ENCODE results near the gene PIK3CD.

PIK3CD gene

GRCh38 chr1:9763914-9764313, 112.4 kb downstream of the PIK3CD start:
- no peak overlapping the region for H3K4me3 ChIP-seq (ENCODE audit: low read depth, low read length)
- DNase-seq (ENCODE audit: low read depth): no peak
- TF ChIP-seq, protein P1, sequence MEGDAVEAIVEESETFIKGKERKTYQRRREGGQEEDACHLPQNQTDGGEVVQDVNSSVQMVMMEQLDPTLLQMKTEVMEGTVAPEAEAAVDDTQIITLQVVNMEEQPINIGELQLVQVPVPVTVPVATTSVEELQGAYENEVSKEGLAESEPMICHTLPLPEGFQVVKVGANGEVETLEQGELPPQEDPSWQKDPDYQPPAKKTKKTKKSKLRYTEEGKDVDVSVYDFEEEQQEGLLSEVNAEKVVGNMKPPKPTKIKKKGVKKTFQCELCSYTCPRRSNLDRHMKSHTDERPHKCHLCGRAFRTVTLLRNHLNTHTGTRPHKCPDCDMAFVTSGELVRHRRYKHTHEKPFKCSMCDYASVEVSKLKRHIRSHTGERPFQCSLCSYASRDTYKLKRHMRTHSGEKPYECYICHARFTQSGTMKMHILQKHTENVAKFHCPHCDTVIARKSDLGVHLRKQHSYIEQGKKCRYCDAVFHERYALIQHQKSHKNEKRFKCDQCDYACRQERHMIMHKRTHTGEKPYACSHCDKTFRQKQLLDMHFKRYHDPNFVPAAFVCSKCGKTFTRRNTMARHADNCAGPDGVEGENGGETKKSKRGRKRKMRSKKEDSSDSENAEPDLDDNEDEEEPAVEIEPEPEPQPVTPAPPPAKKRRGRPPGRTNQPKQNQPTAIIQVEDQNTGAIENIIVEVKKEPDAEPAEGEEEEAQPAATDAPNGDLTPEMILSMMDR (IDR thresholded peaks at IDR 0.05; ENCODE audit: low read depth, low read length, missing control alignments): no peak

- no peak for DNase-seq (ENCODE audit: low read depth)
- TF ChIP-seq, protein P1 (IDR thresholded peaks at IDR 0.05; ENCODE audit: low read depth, low read length, missing control alignments): no peak
These were observed 113.0 kb downstream of the PIK3CD start for GRCh38 chr1:9764550-9764949.

DNA sequence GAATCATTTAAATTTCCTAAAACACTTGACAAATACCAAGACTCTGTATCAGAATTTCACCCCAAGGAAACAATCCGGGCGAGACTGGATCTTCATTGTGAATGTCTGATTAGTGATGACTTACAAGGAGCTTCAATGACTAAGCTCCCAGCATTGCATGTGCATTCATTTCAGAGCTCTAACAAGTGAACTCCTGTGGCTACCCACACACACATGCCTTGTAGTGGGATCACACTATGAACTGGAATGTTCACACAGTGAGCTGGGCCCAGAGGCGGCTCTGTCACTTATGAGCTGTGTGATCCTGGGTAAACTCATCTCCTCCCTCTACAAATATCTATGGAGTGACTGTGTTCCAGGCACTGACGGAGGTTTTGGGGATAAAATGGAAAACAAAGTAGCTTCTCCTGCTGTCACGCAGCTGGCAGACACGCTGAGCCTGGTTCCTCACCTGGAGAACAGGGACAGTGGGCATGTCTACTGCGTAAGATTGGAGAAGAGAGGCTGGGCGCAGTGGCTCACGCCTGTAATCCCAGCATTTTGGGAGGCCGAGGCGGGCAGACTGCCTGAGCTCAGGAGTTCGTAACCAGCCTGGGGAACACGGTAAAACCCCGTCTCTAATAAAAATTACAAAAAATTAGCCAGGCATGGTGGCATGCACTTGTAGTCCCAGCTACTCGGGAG, 115.4 kb downstream of the PIK3CD start:
- TF ChIP-seq, protein P1 (IDR thresholded peaks at IDR 0.05; ENCODE audit: low read depth, low read length, missing control alignments): no peak
- DNase-seq (ENCODE audit: low read depth): no peak
- no peak overlapping the region for H3K4me3 ChIP-seq (ENCODE audit: low read depth, low read length)

More at GRCh38 chr1:9764550-9764949, 113.0 kb downstream of the PIK3CD start:
- H3K4me3 ChIP-seq (ENCODE audit: low read depth, low read length): no peak overlapping the region

GRCh38 chr1:9767964-9768668, 116.6 kb downstream of the PIK3CD start:
- no peak overlapping the region for H3K4me3 ChIP-seq (ENCODE audit: low read depth, low read length)
- TF ChIP-seq, protein P1 (IDR thresholded peaks at IDR 0.05; ENCODE audit: low read depth, low read length, missing control alignments): no peak
- DNase-seq (ENCODE audit: low read depth): no peak

GRCh38 chr1:9768983-9769382, 117.5 kb downstream of the PIK3CD start:
- H3K4me3 ChIP-seq (ENCODE audit: low read depth, low read length): no peak overlapping the region
- no peak for DNase-seq (ENCODE audit: low read depth)
- TF ChIP-seq, protein P1 (IDR thresholded peaks at IDR 0.05; ENCODE audit: low read depth, low read length, missing control alignments): no peak

GRCh38 chr1:9770298-9770697, 118.8 kb downstream of the PIK3CD start:
- TF ChIP-seq, protein P1 (IDR thresholded peaks at IDR 0.05; ENCODE audit: low read depth, low read length, missing control alignments): no peak
- H3K4me3 ChIP-seq (ENCODE audit: low read depth, low read length): no peak overlapping the region
- DNase-seq (ENCODE audit: low read depth): no peak
